Measurements from ENCODE around the gene ADRA2B.

- TF ChIP-seq CTCF (IDR thresholded peaks at IDR 0.05) (no peak), POLR2A (IDR thresholded peaks at IDR 0.05) (no peak), POLR2AphosphoS5 (IDR thresholded peaks at IDR 0.05) (no peak)
Observed at GRCh38 chr2:96085541-96086355, 30.6 kb downstream of the ADRA2B start.

All from upper lobe of left lung (tissue), 4 donors.